GM18870 (cell line): Measurements from ENCODE around the gene CASTOR2.
"Not testable (repeated sequence)": the region's sequence is repeated elsewhere in the genome, so short reads cannot be mapped to it uniquely, and the experiment has no call there.

Experiments
- ATAC-seq: cut with Tn5 transposase; IDR thresholded peaks from one replicate; pipeline ENCODE4 v1.9.1; 2021; ENCODE audit warnings: moderate library complexity; ENCODE audit not compliant: unreplicated experiment

The CASTOR2 gene

GRCh38 chr7:74994869-74995543 lies 30.5 kb downstream of the CASTOR2 start:
- not testable (repeated sequence) for ATAC-seq

GRCh38 chr7:74996361-74996760 lies 31.9 kb downstream of the CASTOR2 start:
- not testable (repeated sequence) for ATAC-seq

GRCh38 chr7:74997811-74998210 lies 33.3 kb downstream of the CASTOR2 start:
- not testable (repeated sequence) for ATAC-seq

GRCh38 chr7:75001356-75001755 lies 36.9 kb downstream of the CASTOR2 start:
- not testable (repeated sequence) for ATAC-seq

- no peak for ATAC-seq
These were observed 45.5 kb downstream of the CASTOR2 start for GRCh38 chr7:75010036-75010435.

- ATAC-seq, result no peak
These were observed 53.3 kb downstream of the CASTOR2 start for GRCh38 chr7:75017832-75018231.

GRCh38 chr7:75018570-75019364 lies 54.3 kb downstream of the CASTOR2 start:
- ATAC-seq, result no peak

- ATAC-seq, result no peak
These were observed 55.3 kb downstream of the CASTOR2 start for GRCh38 chr7:75019800-75020199.

GRCh38 chr7:75024922-75025321 lies 60.4 kb downstream of the CASTOR2 start:
- no peak for ATAC-seq

GRCh38 chr7:75028299-75028698 lies 63.8 kb downstream of the CASTOR2 start:
- no peak for ATAC-seq

- ATAC-seq, result no peak
These were observed 68.6 kb downstream of the CASTOR2 start for GRCh38 chr7:75033064-75033463.

GRCh38 chr7:75033826-75034225 lies 69.3 kb downstream of the CASTOR2 start:
- ATAC-seq, result no peak

- no peak for ATAC-seq
These were observed 74.0 kb downstream of the CASTOR2 start for GRCh38 chr7:75038508-75038907.

GRCh38 chr7:75039166-75039565 lies 74.7 kb downstream of the CASTOR2 start:
- ATAC-seq, result no peak

GRCh38 chr7:75039709-75040108 lies 75.2 kb downstream of the CASTOR2 start:
- no peak for ATAC-seq

GRCh38 chr7:75040512-75040911 lies 76.0 kb downstream of the CASTOR2 start:
- ATAC-seq, result no peak

- no peak for ATAC-seq
These were observed 77.8 kb downstream of the CASTOR2 start for GRCh38 chr7:75042286-75042685.

- ATAC-seq, result no peak
These were observed 78.6 kb downstream of the CASTOR2 start for GRCh38 chr7:75042831-75043703.

- ATAC-seq, result no peak
These were observed 81.4 kb downstream of the CASTOR2 start for GRCh38 chr7:75045881-75046280.

- no peak for ATAC-seq
These were observed 84.2 kb downstream of the CASTOR2 start for GRCh38 chr7:75048435-75049379.
